OCI-LY3 (cell line): ENCODE results near the gene PIH1D2.

Source experiments
- EZH2phosphoT487 ChIP-seq: fragments of 200-600 bp; shearing (Covaris generic); IDR thresholded peaks from 2 replicates; pipeline ENCODE4 v1.6.1; 2018; ENCODE audit warnings: antibody characterized with exemption, mixed run types, low read depth
- TF ChIP-seq, protein P1 (sequence below): fragments of 200-600, 300-600 bp; sonication (generic); IDR thresholded peaks from 2 replicates; pipeline ENCODE4 v1.5.1; 2014; ENCODE audit warnings: antibody characterized with exemption, low read length, low read depth

DNA sequence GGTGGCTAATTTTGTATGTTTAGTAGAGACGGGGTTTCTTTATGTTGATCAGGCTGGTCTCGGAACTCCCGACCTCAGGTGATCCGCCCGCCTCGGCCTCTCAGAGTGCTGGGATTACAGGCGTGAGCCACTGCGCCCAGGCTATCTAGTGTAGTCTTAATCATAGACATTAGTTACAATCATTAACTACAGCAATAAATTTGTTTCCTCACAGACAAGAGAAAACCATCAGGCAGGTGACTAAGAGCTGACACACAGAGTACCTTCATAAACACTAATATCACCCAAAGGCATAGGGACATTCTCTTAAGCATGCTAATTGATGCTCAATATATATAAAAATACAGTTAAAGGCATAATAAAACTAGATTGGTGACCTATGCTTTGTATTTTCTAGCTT is 32.3 kb upstream of the PIH1D2 start:
- TF ChIP-seq, protein P1, sequence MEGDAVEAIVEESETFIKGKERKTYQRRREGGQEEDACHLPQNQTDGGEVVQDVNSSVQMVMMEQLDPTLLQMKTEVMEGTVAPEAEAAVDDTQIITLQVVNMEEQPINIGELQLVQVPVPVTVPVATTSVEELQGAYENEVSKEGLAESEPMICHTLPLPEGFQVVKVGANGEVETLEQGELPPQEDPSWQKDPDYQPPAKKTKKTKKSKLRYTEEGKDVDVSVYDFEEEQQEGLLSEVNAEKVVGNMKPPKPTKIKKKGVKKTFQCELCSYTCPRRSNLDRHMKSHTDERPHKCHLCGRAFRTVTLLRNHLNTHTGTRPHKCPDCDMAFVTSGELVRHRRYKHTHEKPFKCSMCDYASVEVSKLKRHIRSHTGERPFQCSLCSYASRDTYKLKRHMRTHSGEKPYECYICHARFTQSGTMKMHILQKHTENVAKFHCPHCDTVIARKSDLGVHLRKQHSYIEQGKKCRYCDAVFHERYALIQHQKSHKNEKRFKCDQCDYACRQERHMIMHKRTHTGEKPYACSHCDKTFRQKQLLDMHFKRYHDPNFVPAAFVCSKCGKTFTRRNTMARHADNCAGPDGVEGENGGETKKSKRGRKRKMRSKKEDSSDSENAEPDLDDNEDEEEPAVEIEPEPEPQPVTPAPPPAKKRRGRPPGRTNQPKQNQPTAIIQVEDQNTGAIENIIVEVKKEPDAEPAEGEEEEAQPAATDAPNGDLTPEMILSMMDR, result no peak
- TF ChIP-seq EZH2phosphoT487, result no peak
